Tibial nerve (tissue), 3 donors: ENCODE measurements around the gene TBC1D22B.

ENCODE experiments used
- POLR2A ChIP-seq, 2 donors: fragments of 450-650 bp; IDR thresholded peaks; one replicate each; pipeline ENCODE4 v1.6.1; 2017; ENCODE audit warnings: antibody characterized with exemption in 2 of 2, mild to moderate bottlenecking in 2 of 2, moderate library complexity in 2 of 2
- TF ChIP-seq, protein P1 (sequence below), 5 experiments: fragments of 200-600 bp in 3 of 5; fragments of 450-650 bp in 2 of 5; sonication (generic) in 3 of 5; IDR thresholded peaks; one replicate each; pipeline ENCODE4 v1.5.1; 2016 to 2019; ENCODE audit warnings: antibody characterized with exemption in 5 of 5, mild to moderate bottlenecking in 3 of 5, moderate library complexity in 2 of 5

GRCh38 chr6:37225350-37226169, 32.0 kb upstream of the TBC1D22B start:
- no peak for TF ChIP-seq POLR2A (IDR thresholded peaks at IDR 0.05)
- TF ChIP-seq, protein P1, sequence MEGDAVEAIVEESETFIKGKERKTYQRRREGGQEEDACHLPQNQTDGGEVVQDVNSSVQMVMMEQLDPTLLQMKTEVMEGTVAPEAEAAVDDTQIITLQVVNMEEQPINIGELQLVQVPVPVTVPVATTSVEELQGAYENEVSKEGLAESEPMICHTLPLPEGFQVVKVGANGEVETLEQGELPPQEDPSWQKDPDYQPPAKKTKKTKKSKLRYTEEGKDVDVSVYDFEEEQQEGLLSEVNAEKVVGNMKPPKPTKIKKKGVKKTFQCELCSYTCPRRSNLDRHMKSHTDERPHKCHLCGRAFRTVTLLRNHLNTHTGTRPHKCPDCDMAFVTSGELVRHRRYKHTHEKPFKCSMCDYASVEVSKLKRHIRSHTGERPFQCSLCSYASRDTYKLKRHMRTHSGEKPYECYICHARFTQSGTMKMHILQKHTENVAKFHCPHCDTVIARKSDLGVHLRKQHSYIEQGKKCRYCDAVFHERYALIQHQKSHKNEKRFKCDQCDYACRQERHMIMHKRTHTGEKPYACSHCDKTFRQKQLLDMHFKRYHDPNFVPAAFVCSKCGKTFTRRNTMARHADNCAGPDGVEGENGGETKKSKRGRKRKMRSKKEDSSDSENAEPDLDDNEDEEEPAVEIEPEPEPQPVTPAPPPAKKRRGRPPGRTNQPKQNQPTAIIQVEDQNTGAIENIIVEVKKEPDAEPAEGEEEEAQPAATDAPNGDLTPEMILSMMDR (IDR thresholded peaks at IDR 0.05): no peak
